Common myeloid progenitor, CD34-positive (primary cell): Measurements from ENCODE around the gene MEGF8.

ENCODE experiments used
- CTCF ChIA-PET: fragments of 350-600 bp; sonication (Branson Sonifier 250); formaldehyde crosslinking; loops from one replicate; lab custom pipeline; 2021; ENCODE audit warnings: antibody characterized with exemption; lab: Charles Lee
- POLR2A ChIA-PET: fragments of 350-600 bp; sonication (Branson Sonifier 250); formaldehyde crosslinking; loops from one replicate; lab custom pipeline; 2021; ENCODE audit warnings: antibody characterized with exemption; lab: Charles Lee
- DNase-seq, 3 donors: peaks; one replicate each; pipeline versions ENCODE4 v3.0.0 to v3.0.0-alpha.2; 2013
- H3K27ac ChIP-seq, 2 experiments: 1 replicate in 1 of 2; 2 replicates in 1 of 2; pipeline ENCODE4 v1.7.0; 2013; ENCODE audit warnings: inconsistent platforms in 2 of 2, low read length in 2 of 2, mild to moderate bottlenecking in 2 of 2, low read depth in 1 of 2, moderate library complexity in 1 of 2; ENCODE audit not compliant: severe bottlenecking in 2 of 2, insufficient read depth in 1 of 2, poor library complexity in 1 of 2
- H3K27me3 ChIP-seq, 5 experiments: replicated peaks in 2 of 5; 1 replicate in 3 of 5; 2 replicates in 2 of 5; pipeline versions ENCODE4 v1.6.1 to v1.7.0; 2013; ENCODE audit warnings: low read length in 4 of 5, mild to moderate bottlenecking in 2 of 5, moderate library complexity in 2 of 5, inconsistent platforms in 1 of 5; ENCODE audit not compliant: insufficient read depth in 5 of 5, control insufficient read depth in 4 of 5
- H3K36me3 ChIP-seq, 4 experiments: 1 replicate in 2 of 4; 2 replicates in 2 of 4; pipeline versions ENCODE4 v1.6.1 to v1.7.0; 2013; ENCODE audit warnings: low read length in 3 of 4, control low read depth in 1 of 4, mild to moderate bottlenecking in 1 of 4; ENCODE audit not compliant: control insufficient read depth in 4 of 4, insufficient read depth in 4 of 4
- H3K4me1 ChIP-seq, 4 experiments: 1 replicate in 3 of 4; 2 replicates in 1 of 4; pipeline versions ENCODE4 v1.6.1 to v1.7.1; 2013; ENCODE audit warnings: low read length in 3 of 4, mild to moderate bottlenecking in 3 of 4, control low read depth in 1 of 4, inconsistent platforms in 1 of 4, moderate library complexity in 1 of 4; ENCODE audit not compliant: control insufficient read depth in 4 of 4, insufficient read depth in 4 of 4; ENCODE audit errors: control extremely low read depth in 1 of 4
- H3K4me3 ChIP-seq, 7 experiments: 1 replicate in 4 of 7; 2 replicates in 3 of 7; pipeline versions ENCODE4 v1.5.1 to v1.7.0; 2013; ENCODE audit warnings: mild to moderate bottlenecking in 7 of 7, low read length in 6 of 7, moderate library complexity in 6 of 7, inconsistent platforms in 2 of 7, low read depth in 2 of 7, control low read depth in 1 of 7; ENCODE audit not compliant: insufficient read depth in 4 of 7, control insufficient read depth in 1 of 7; ENCODE audit errors: extremely low read depth in 1 of 7
- H3K9me3 ChIP-seq, 5 experiments: 1 replicate in 4 of 5; 2 replicates in 1 of 5; pipeline versions ENCODE4 v1.6.1 to v1.7.1; 2013; ENCODE audit warnings: low read length in 4 of 5, mild to moderate bottlenecking in 2 of 5, inconsistent platforms in 1 of 5, low read depth in 1 of 5, moderate library complexity in 1 of 5; ENCODE audit not compliant: control insufficient read depth in 4 of 5, insufficient read depth in 2 of 5; ENCODE audit errors: control extremely low read depth in 1 of 5
- WGBS: methylation state at CpG from one replicate; pipeline ENCODE4 v1.1.5; 2013; ENCODE audit not compliant: insufficient coverage; 5-methylcytosine and 5-hydroxymethylcytosine counted together

MEGF8 gene

GRCh38 chr19:42294471-42295137, 30.8 kb upstream of the MEGF8 start:
- Histone ChIP-seq H3K4me1 (no peaks in the 10 kb centered on the region), H3K4me3 (no peak overlapping the region), H3K9me3 (no peaks in the 10 kb centered on the region), H3K27me3 (no peaks in the 10 kb centered on the region), H3K27ac (no peak overlapping the region), H3K36me3 (peaks cover 13 to 76% (median 50%) of the 10 kb centered on the region in 4 experiments)
- ChIA-PET CTCF (interaction anchor here (0.6 to 6.2 kb wide), 7 partner anchors 43 to 193 kb away, joined by 3 to 30 read pairs (median 3); no protein-coding TSS in a partner anchor), POLR2A (interaction anchor here (1.0 to 1.3 kb wide), 2 partner anchors 52 to 162 kb away, joined by 3 to 4 read pairs; partner anchors contain the start of gene POU2F2)
- WGBS: 90% methylated on average over 20 of the region's 24 CpGs
- no peak for DNase-seq

GRCh38 chr19:42295342-42295741, 30.1 kb upstream of the MEGF8 start:
- 80% methylated on average over 3 of the region's 5 CpGs for WGBS
- H3K36me3 ChIP-seq: peaks cover 13 to 72% (median 47%) of the 10 kb centered on the region in 4 experiments

GRCh38 chr19:42295831-42296525, 29.5 kb upstream of the MEGF8 start:
- POLR2A ChIA-PET: interaction anchor here (1.3 kb wide), 1 partner anchor 164 kb away, joined by 4 read pairs; the partner anchor contains the start of gene POU2F2
- Histone ChIP-seq H3K36me3 (peaks cover 13 to 65% (median 41%) of the 10 kb centered on the region in 4 experiments), H3K4me1 (no peaks in the 10 kb centered on the region), H3K4me3 (no peak overlapping the region), H3K27me3 (no peaks in the 10 kb centered on the region), H3K9me3 (no peaks in the 10 kb centered on the region), H3K27ac (no peak overlapping the region)
- peak; percentile 64 to 80 (median 71) for DNase-seq
- WGBS: 84% methylated on average over 6 of the region's 6 CpGs
- CTCF ChIA-PET: interaction anchor here (0.5 to 6.2 kb wide), 21 partner anchors 10 to 194 kb away, joined by 3 to 30 read pairs (median 3); no protein-coding TSS in a partner anchor

More at GRCh38 chr19:42295342-42295741, 30.1 kb upstream of the MEGF8 start:
- POLR2A ChIA-PET: interaction anchor here (1.3 kb wide), 1 partner anchor 163 kb away, joined by 4 read pairs; the partner anchor contains the start of gene POU2F2
- CTCF ChIA-PET: interaction anchor here (0.6 to 6.2 kb wide), 10 partner anchors 16 to 193 kb away, joined by 3 to 30 read pairs (median 4); no protein-coding TSS in a partner anchor
- H3K4me3 ChIP-seq: no peak overlapping the region
- H3K9me3 ChIP-seq: no peaks in the 10 kb centered on the region
- no peaks in the 10 kb centered on the region for H3K4me1 ChIP-seq
- no peaks in the 10 kb centered on the region for H3K27me3 ChIP-seq
- no peak for DNase-seq
- no peak overlapping the region for H3K27ac ChIP-seq

GRCh38 chr19:42297039-42297438, 28.4 kb upstream of the MEGF8 start:
- Histone ChIP-seq H3K4me1 (peaks cover 4 to 10% (median 7%) of the 10 kb centered on the region in 4 experiments), H3K36me3 (peaks cover 11 to 55% (median 36%) of the 10 kb centered on the region in 4 experiments), H3K27me3 (no peaks in the 10 kb centered on the region), H3K9me3 (no peaks in the 10 kb centered on the region), H3K27ac (no peak overlapping the region), H3K4me3 (no peak overlapping the region)
- ChIA-PET CTCF (interaction anchor here (0.8 to 6.2 kb wide), 10 partner anchors 8 to 188 kb away, joined by 3 to 30 read pairs (median 6); no protein-coding TSS in a partner anchor), POLR2A (no interaction called here)
- DNase-seq: no peak
- 96% methylated on average over 13 of the region's 15 CpGs for WGBS

GRCh38 chr19:42301646-42302203, 23.7 kb upstream of the MEGF8 start, which contains the start of gene PRR19:
TSS of gene PRR19 (plus strand) at chr19:42302132. CDS start at chr19:42309585, 7,453 bp downstream.
- H3K36me3 ChIP-seq: peaks cover 0 to 16% (median 6%) of the 10 kb centered on the region in 4 experiments
- WGBS: 6% methylated on average over 19 of the region's 21 CpGs
- peak in 1 of 3 donors; percentile 48 for DNase-seq
- peak within 1 kb of the TSS; percentile 45 to 93 (median 83) for H3K4me3 ChIP-seq
- ChIA-PET CTCF (interaction anchor here (0.9 to 2.4 kb wide), 4 partner anchors 12 to 192 kb away, joined by 3 to 6 read pairs (median 4); no protein-coding TSS in a partner anchor), POLR2A (no interaction called here)
- no peaks in the 10 kb centered on the region for H3K9me3 ChIP-seq
- peak within 1 kb of the TSS in 1 of 2 experiments; percentile 49 for H3K27ac ChIP-seq
- H3K4me1 ChIP-seq: peaks cover 4 to 21% (median 18%) of the 10 kb centered on the region in 4 experiments
- no peaks in the 10 kb centered on the region for H3K27me3 ChIP-seq

- POLR2A ChIA-PET: interaction anchor here (0.6 kb wide), 1 partner anchor 60 kb away, joined by 4 read pairs; no protein-coding TSS in a partner anchor
- Histone ChIP-seq H3K27ac (peak overlapping the region in 1 of 2 experiments; percentile 49), H3K9me3 (no peaks in the 10 kb centered on the region), H3K27me3 (no peaks in the 10 kb centered on the region), H3K4me1 (peaks cover 4 to 21% (median 18%) of the 10 kb centered on the region in 4 experiments), H3K36me3 (peaks cover 0 to 10% (median 2%) of the 10 kb centered on the region in 4 experiments), H3K4me3 (peak overlapping the region in 4 of 7 experiments; percentile 38 to 93 (median 79))
- CTCF ChIA-PET: interaction anchor here (0.8 kb wide), 1 partner anchor 13 kb away, joined by 4 read pairs; no protein-coding TSS in a partner anchor
- DNase-seq: no peak
- WGBS: 88% methylated on average over 5 of the region's 11 CpGs
These were observed 22.4 kb upstream of the MEGF8 start for GRCh38 chr19:42303101-42303464.
